SK-N-SH treated with all-trans-retinoic acid at 6 μM for 48 hours (cell line): ENCODE results near the gene FYCO1.

Experiments used
- ATAC-seq: fragments of 200-7000 bp; cut with Tn5 transposase; 3 replicates; pipeline ENCODE4 v1.9.1; 2020; ENCODE audit warnings: mild to moderate bottlenecking, moderate library complexity
- BACH2 ChIP-seq: fragments of 250-450 bp; sonication (Bioruptor Pico); IDR thresholded peaks from 2 replicates; pipeline ENCODE4 v1.9.0; 2021; ENCODE audit warnings: mild to moderate bottlenecking, borderline replicate concordance
- CREB5 ChIP-seq: fragments of 250-450 bp; sonication (Bioruptor Pico); IDR thresholded peaks from 2 replicates; pipeline ENCODE4 v1.5.1; 2020; ENCODE audit warnings: low read depth, mild to moderate bottlenecking, moderate library complexity
- CSDC2 ChIP-seq: fragments of 250-450 bp; sonication (Bioruptor Pico); IDR thresholded peaks from 2 replicates; pipeline ENCODE4 v1.5.0; 2020; ENCODE audit warnings: mild to moderate bottlenecking, moderate library complexity
- ESRRG ChIP-seq: fragments of 250-450 bp; sonication (Bioruptor Pico); IDR thresholded peaks from 2 replicates; pipeline ENCODE4 v1.6.1; 2021; ENCODE audit warnings: mild to moderate bottlenecking
- GLIS3 ChIP-seq: fragments of 250-450 bp; sonication (Bioruptor Pico); IDR thresholded peaks from 2 replicates; pipeline ENCODE4 v1.5.0; 2020; ENCODE audit warnings: mild to moderate bottlenecking, moderate library complexity
- ISL1 ChIP-seq: fragments of 250-450 bp; sonication (Bioruptor Pico); IDR thresholded peaks from 2 replicates; pipeline ENCODE4 v2.1.2; 2022; ENCODE audit warnings: mild to moderate bottlenecking, moderate library complexity
- OSR1 ChIP-seq: fragments of 250-450 bp; sonication (Bioruptor Pico); IDR thresholded peaks from 2 replicates; pipeline ENCODE4 v1.8.0; 2022; ENCODE audit warnings: moderate library complexity, mild to moderate bottlenecking, inconsistent platforms
- PPARA ChIP-seq: fragments of 250-450 bp; sonication (Bioruptor Pico); IDR thresholded peaks from 2 replicates; pipeline ENCODE4 v1.5.0; 2020; ENCODE audit warnings: mild to moderate bottlenecking, borderline replicate concordance
- RARB ChIP-seq: fragments of 250-450 bp; sonication (Bioruptor Pico); IDR thresholded peaks from 2 replicates; pipeline ENCODE4 v1.8.0; 2021; ENCODE audit warnings: mild to moderate bottlenecking, moderate library complexity
- SNAI2 ChIP-seq: fragments of 250-450 bp; sonication (Bioruptor Pico); IDR thresholded peaks from 2 replicates; pipeline ENCODE4 v1.5.0; 2020; ENCODE audit warnings: mild to moderate bottlenecking, moderate library complexity
- TCF4 ChIP-seq: fragments of 250-450 bp; sonication (Bioruptor Pico); IDR thresholded peaks from 2 replicates; pipeline ENCODE4 v1.8.0; 2021; ENCODE audit warnings: mild to moderate bottlenecking, moderate library complexity, borderline replicate concordance
- TOX ChIP-seq: fragments of 250-450 bp; sonication (Bioruptor Pico); IDR thresholded peaks from 2 replicates; pipeline ENCODE4 v1.8.0; 2021; ENCODE audit warnings: mild to moderate bottlenecking, moderate library complexity, borderline replicate concordance
- ZC3H10 ChIP-seq: fragments of 250-450 bp; sonication (Bioruptor Pico); IDR thresholded peaks from 2 replicates; pipeline ENCODE4 v1.5.1; 2021; ENCODE audit warnings: mild to moderate bottlenecking, moderate library complexity
- ZFP30 ChIP-seq: fragments of 450-650 bp; formaldehyde crosslinking; IDR thresholded peaks from 2 replicates; pipeline ENCODE4 v1.5.0; 2022; ENCODE audit warnings: mild to moderate bottlenecking, moderate library complexity
- ZNF565 ChIP-seq: fragments of 450-650 bp; formaldehyde crosslinking; conservative IDR thresholded peaks from 2 replicates; pipeline ENCODE4 v1.5.0; 2020; ENCODE audit warnings: low read depth, mild to moderate bottlenecking, moderate library complexity
- ZNF70 ChIP-seq: fragments of 450-650 bp; formaldehyde crosslinking; IDR thresholded peaks from 2 replicates; pipeline ENCODE4 v1.5.0; 2020; ENCODE audit warnings: mild to moderate bottlenecking, moderate library complexity
- ZNF8 ChIP-seq: fragments of 450-650 bp; formaldehyde crosslinking; IDR thresholded peaks from 2 replicates; pipeline ENCODE4 v1.5.0; 2020; ENCODE audit warnings: mild to moderate bottlenecking, moderate library complexity
- TF ChIP-seq, protein P1 (sequence below): fragments of 250-450 bp; sonication (Bioruptor Pico); IDR thresholded peaks from 2 replicates; pipeline ENCODE4 v1.8.0; 2020; ENCODE audit warnings: mild to moderate bottlenecking, moderate library complexity, borderline replicate concordance
- TF ChIP-seq, protein P2 (sequence below): fragments of 250-450 bp; sonication (Bioruptor Pico); IDR thresholded peaks from 2 replicates; pipeline ENCODE4 v1.5.0; 2020; ENCODE audit warnings: mild to moderate bottlenecking, moderate library complexity
- TF ChIP-seq, protein P3 (sequence below): fragments of 250-450 bp; sonication (Bioruptor Pico); IDR thresholded peaks from 2 replicates; pipeline ENCODE4 v1.5.1; 2021; ENCODE audit warnings: mild to moderate bottlenecking, moderate library complexity

Gene FYCO1

DNA sequence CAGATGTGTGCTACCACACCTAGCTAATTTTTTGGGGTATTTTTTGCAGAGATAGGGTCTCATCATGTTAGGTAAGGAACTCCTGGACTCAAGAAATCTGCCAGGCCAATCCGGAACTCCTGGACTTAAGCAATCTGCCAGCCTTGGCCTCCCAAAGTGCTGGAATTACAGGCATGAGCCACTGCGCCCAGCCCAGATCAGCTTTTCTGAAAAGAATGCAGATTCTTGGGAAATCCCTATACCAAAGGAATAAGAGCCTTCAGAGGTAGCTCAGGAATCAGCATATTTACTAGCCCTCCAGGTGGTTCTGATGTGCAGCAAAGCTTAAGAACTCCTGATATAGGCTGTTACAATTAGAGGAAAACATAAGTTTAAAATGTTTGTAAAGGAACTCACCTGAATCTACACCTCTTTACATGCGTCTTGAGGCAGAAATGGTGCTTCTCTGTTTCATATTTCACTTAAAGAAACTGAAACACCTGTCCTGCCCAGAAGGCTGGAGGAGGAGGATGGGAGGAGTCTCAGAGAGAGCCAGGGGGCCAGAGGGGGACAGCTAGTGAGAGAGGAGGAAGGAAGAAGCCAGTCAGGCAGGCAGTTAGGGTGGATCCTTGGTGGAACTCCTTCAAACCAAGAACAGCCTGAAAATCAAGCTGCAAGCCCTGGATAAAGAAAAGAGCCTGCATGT is 31.5 kb upstream of the FYCO1 start, which contains the start of gene XCR1:
Gene XCR1 (minus strand): TSS at position 463 of the 685 bp plus-strand sequence. CDS start 5,536 bp downstream, outside the sequence.
- no peak for TF ChIP-seq ESRRG (CRISPR knock-in tag)
- TF ChIP-seq PPARA, result no peak
- TF ChIP-seq TCF4 (CRISPR knock-in tag), result no peak
- TF ChIP-seq ZNF8, result no peak
- no peak for TF ChIP-seq OSR1 (CRISPR knock-in tag)
- no peak for TF ChIP-seq ZNF70 (CRISPR knock-in tag)
- TF ChIP-seq CREB5 (CRISPR knock-in tag), result no peak
- TF ChIP-seq, protein P1, sequence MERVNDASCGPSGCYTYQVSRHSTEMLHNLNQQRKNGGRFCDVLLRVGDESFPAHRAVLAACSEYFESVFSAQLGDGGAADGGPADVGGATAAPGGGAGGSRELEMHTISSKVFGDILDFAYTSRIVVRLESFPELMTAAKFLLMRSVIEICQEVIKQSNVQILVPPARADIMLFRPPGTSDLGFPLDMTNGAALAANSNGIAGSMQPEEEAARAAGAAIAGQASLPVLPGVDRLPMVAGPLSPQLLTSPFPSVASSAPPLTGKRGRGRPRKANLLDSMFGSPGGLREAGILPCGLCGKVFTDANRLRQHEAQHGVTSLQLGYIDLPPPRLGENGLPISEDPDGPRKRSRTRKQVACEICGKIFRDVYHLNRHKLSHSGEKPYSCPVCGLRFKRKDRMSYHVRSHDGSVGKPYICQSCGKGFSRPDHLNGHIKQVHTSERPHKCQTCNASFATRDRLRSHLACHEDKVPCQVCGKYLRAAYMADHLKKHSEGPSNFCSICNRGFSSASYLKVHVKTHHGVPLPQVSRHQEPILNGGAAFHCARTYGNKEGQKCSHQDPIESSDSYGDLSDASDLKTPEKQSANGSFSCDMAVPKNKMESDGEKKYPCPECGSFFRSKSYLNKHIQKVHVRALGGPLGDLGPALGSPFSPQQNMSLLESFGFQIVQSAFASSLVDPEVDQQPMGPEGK (CRISPR knock-in tag), result no peak
- TF ChIP-seq ISL1 (CRISPR knock-in tag), result no peak
- no peak for TF ChIP-seq CSDC2 (CRISPR knock-in tag)
- no peak for TF ChIP-seq BACH2 (CRISPR knock-in tag)
- TF ChIP-seq GLIS3 (CRISPR knock-in tag), result no peak
- no peak for TF ChIP-seq ZFP30
- TF ChIP-seq SNAI2 (CRISPR knock-in tag), result no peak
- no peak for TF ChIP-seq TOX (CRISPR knock-in tag)
- TF ChIP-seq, protein P2, sequence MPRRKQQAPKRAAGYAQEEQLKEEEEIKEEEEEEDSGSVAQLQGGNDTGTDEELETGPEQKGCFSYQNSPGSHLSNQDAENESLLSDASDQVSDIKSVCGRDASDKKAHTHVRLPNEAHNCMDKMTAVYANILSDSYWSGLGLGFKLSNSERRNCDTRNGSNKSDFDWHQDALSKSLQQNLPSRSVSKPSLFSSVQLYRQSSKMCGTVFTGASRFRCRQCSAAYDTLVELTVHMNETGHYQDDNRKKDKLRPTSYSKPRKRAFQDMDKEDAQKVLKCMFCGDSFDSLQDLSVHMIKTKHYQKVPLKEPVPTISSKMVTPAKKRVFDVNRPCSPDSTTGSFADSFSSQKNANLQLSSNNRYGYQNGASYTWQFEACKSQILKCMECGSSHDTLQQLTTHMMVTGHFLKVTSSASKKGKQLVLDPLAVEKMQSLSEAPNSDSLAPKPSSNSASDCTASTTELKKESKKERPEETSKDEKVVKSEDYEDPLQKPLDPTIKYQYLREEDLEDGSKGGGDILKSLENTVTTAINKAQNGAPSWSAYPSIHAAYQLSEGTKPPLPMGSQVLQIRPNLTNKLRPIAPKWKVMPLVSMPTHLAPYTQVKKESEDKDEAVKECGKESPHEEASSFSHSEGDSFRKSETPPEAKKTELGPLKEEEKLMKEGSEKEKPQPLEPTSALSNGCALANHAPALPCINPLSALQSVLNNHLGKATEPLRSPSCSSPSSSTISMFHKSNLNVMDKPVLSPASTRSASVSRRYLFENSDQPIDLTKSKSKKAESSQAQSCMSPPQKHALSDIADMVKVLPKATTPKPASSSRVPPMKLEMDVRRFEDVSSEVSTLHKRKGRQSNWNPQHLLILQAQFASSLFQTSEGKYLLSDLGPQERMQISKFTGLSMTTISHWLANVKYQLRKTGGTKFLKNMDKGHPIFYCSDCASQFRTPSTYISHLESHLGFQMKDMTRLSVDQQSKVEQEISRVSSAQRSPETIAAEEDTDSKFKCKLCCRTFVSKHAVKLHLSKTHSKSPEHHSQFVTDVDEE (CRISPR knock-in tag), result no peak
- no peak for TF ChIP-seq ZNF565 (CRISPR knock-in tag)
- ATAC-seq, result no peak

DNA sequence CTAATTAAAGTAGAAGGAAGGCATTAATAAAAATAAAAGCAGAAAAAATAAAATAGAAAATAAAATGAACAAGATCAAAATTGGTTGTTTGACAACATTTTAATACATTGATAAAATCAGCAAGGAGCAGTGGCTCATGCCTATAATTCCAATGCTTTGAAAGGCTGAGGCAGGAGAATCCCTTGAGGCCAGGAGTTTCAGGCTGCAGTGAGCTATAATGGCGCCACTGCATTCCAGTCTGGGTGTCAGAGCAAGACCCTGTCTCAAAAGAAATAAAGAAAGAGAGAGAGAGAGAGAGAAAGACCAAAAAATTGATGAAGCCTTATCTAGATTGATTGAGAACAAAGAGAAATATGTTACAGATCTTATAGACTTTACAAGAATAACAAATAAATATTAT is 29.5 kb upstream of the FYCO1 start:
- no peak for ATAC-seq
- TF ChIP-seq SNAI2 (CRISPR knock-in tag) (no peak), ZC3H10 (CRISPR knock-in tag) (no peak), GLIS3 (CRISPR knock-in tag) (no peak), ZFP30 (no peak), ESRRG (CRISPR knock-in tag) (no peak), RARB (no peak), TOX (CRISPR knock-in tag) (no peak), CSDC2 (CRISPR knock-in tag) (no peak), ZNF70 (CRISPR knock-in tag) (no peak)
- TF ChIP-seq, protein P2 (CRISPR knock-in tag), result no peak
- TF ChIP-seq, protein P3, sequence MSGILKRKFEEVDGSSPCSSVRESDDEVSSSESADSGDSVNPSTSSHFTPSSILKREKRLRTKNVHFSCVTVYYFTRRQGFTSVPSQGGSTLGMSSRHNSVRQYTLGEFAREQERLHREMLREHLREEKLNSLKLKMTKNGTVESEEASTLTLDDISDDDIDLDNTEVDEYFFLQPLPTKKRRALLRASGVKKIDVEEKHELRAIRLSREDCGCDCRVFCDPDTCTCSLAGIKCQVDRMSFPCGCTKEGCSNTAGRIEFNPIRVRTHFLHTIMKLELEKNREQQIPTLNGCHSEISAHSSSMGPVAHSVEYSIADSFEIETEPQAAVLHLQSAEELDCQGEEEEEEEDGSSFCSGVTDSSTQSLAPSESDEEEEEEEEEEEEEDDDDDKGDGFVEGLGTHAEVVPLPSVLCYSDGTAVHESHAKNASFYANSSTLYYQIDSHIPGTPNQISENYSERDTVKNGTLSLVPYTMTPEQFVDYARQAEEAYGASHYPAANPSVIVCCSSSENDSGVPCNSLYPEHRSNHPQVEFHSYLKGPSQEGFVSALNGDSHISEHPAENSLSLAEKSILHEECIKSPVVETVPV, result no peak
